Ishikawa (cell line): Measurements from ENCODE around the gene TIAM2.

Experiments used
- CEBPB ChIP-seq: IDR thresholded peaks from 2 replicates; pipeline ENCODE4 v1.6.1; 2012
- EGR1 ChIP-seq: IDR thresholded peaks from 2 replicates; pipeline ENCODE4 v1.6.1; 2012
- EP300 ChIP-seq: IDR thresholded peaks from 2 replicates; pipeline ENCODE4 v1.6.1; 2012; ENCODE audit warnings: borderline replicate concordance
- RAD21 ChIP-seq: IDR thresholded peaks from 2 replicates; pipeline ENCODE4 v1.6.1; 2012; ENCODE audit warnings: low read depth
- TAF1 ChIP-seq: IDR thresholded peaks from 2 replicates; pipeline ENCODE4 v1.6.1; 2012; ENCODE audit warnings: low read depth, mild to moderate bottlenecking
- TCF12 ChIP-seq: IDR thresholded peaks from 2 replicates; pipeline ENCODE4 v1.6.1; 2012; ENCODE audit warnings: low read depth
- TF ChIP-seq, protein P1 (sequence below): IDR thresholded peaks from 2 replicates; pipeline ENCODE4 v1.6.1; 2012
- TF ChIP-seq, protein P2 (sequence below): IDR thresholded peaks from 2 replicates; pipeline ENCODE4 v1.6.1; 2012
- TF ChIP-seq, protein P3 (sequence below): IDR thresholded peaks from 2 replicates; pipeline ENCODE4 v1.6.1; 2012; ENCODE audit warnings: low read depth, mild to moderate bottlenecking

DNA sequence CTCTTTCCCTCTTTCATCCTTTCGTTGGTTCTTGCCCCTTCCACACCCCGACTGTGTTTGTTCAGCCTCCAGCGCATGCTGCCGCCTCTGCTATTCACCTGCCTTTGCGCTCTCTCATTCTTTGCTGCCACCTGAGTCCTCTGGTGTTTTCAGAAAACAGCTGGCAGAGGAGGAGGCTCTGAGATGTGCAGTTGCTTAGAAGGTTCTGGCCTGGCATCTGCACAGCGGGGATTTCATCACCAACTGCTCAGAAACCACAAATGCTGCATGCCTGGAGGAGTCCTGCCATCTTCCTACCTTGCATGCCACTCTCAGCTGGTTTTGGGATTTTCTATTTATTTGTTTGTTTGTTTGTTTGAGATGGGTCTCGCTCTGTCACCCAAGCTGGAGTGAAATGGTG is 229.5 kb downstream of the TIAM2 start:
- TF ChIP-seq TAF1 (no peak), EP300 (no peak), CEBPB (no peak), TCF12 (no peak), EGR1 (no peak), RAD21 (no peak)
- TF ChIP-seq, protein P1, sequence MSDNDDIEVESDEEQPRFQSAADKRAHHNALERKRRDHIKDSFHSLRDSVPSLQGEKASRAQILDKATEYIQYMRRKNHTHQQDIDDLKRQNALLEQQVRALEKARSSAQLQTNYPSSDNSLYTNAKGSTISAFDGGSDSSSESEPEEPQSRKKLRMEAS, result no peak
- TF ChIP-seq, protein P2, sequence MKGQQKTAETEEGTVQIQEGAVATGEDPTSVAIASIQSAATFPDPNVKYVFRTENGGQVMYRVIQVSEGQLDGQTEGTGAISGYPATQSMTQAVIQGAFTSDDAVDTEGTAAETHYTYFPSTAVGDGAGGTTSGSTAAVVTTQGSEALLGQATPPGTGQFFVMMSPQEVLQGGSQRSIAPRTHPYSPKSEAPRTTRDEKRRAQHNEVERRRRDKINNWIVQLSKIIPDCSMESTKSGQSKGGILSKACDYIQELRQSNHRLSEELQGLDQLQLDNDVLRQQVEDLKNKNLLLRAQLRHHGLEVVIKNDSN, result no peak
- TF ChIP-seq, protein P3, sequence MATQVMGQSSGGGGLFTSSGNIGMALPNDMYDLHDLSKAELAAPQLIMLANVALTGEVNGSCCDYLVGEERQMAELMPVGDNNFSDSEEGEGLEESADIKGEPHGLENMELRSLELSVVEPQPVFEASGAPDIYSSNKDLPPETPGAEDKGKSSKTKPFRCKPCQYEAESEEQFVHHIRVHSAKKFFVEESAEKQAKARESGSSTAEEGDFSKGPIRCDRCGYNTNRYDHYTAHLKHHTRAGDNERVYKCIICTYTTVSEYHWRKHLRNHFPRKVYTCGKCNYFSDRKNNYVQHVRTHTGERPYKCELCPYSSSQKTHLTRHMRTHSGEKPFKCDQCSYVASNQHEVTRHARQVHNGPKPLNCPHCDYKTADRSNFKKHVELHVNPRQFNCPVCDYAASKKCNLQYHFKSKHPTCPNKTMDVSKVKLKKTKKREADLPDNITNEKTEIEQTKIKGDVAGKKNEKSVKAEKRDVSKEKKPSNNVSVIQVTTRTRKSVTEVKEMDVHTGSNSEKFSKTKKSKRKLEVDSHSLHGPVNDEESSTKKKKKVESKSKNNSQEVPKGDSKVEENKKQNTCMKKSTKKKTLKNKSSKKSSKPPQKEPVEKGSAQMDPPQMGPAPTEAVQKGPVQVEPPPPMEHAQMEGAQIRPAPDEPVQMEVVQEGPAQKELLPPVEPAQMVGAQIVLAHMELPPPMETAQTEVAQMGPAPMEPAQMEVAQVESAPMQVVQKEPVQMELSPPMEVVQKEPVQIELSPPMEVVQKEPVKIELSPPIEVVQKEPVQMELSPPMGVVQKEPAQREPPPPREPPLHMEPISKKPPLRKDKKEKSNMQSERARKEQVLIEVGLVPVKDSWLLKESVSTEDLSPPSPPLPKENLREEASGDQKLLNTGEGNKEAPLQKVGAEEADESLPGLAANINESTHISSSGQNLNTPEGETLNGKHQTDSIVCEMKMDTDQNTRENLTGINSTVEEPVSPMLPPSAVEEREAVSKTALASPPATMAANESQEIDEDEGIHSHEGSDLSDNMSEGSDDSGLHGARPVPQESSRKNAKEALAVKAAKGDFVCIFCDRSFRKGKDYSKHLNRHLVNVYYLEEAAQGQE, result no peak
